Measurements from ENCODE around the gene COPRS.

GRCh38 chr17:31907342-31907962, 48.4 kb upstream of the COPRS start:
- TF ChIP-seq CTCF (IDR thresholded peaks at IDR 0.05) (no peak), POLR2A (IDR thresholded peaks at IDR 0.05) (no peak)

Measured in stomach (tissue), 4 donors.